Breast epithelium (tissue), 4 donors: ENCODE results near the gene VAPA. TPM values are rescaled to one million over a fixed set of nuclear protein-coding genes. Genes with fewer than 3 reads are reported as not detected.

Experiments
- DNase-seq, 2 donors: peaks; one replicate each; pipeline ENCODE4 v3.0.0-alpha.2; 2019; ENCODE audit warnings: low spot score in 2 of 2
- H3K27ac ChIP-seq, 2 donors: fragments of 200-600 bp; sonication (generic) in 1 of 2; one replicate each; pipeline ENCODE4 v1.5.1; 2016 to 2019; ENCODE audit warnings: mild to moderate bottlenecking in 1 of 2
- H3K27me3 ChIP-seq, 2 donors: fragments of 200-600 bp; sonication (generic) in 1 of 2; one replicate each; pipeline versions ENCODE4 v1.5.1 to v1.6.0; 2017 to 2019; ENCODE audit warnings: control low read depth in 1 of 2, mild to moderate bottlenecking in 1 of 2
- H3K36me3 ChIP-seq: fragments of 200-600 bp; one replicate; pipeline ENCODE4 v1.5.1; 2019
- H3K4me1 ChIP-seq, 2 donors: fragments of 200-600 bp; sonication (generic); one replicate each; pipeline ENCODE4 v1.5.1; 2016 to 2019; ENCODE audit warnings: control low read depth in 1 of 2
- H3K4me3 ChIP-seq, 3 donors: fragments of 200-600 bp; sonication (generic); 1 replicate in 2 of 3; 2 replicates in 1 of 3; pipeline ENCODE4 v1.5.1; 2016 to 2019; ENCODE audit warnings: mild to moderate bottlenecking in 3 of 3, moderate library complexity in 2 of 3
- H3K9me3 ChIP-seq, 2 donors: fragments of 200-600 bp; sonication (generic) in 1 of 2; one replicate each; pipeline ENCODE4 v1.5.1; 2016 to 2019; ENCODE audit warnings: control low read depth in 1 of 2
- CTCF ChIP-seq, 3 donors: fragments of 450-650 bp; IDR thresholded peaks; one replicate each; pipeline ENCODE4 v1.5.1; 2016 to 2017; ENCODE audit warnings: antibody characterized with exemption in 3 of 3, mild to moderate bottlenecking in 3 of 3, moderate library complexity in 3 of 3
- POLR2A ChIP-seq: fragments of 450-650 bp; IDR thresholded peaks from one replicate; pipeline ENCODE4 v1.6.1; 2016; ENCODE audit warnings: antibody characterized with exemption, mild to moderate bottlenecking, moderate library complexity
- POLR2AphosphoS5 ChIP-seq, 3 donors: sonication (generic); formaldehyde crosslinking; IDR thresholded peaks; one replicate each; pipeline ENCODE4 v1.6.1; 2017; ENCODE audit warnings: antibody characterized with exemption in 3 of 3
- intact Hi-C: fragments of 100-400 bp; cut with DNase I; formaldehyde crosslinking; loops from one replicate; pipeline ENCODE4 v1.15.1; 2023; ENCODE audit warnings: low total_unique reads
- total RNA-seq, 3 donors: library from RNA; depleted of rRNA; stranded (reverse); fragments of >200 nt; gene quantifications; one replicate each; pipeline ENCODE4 v1.1.0, GENCODE V29; 2016

Gene VAPA
- total RNA-seq, 3 donors from 2014 or later = 235 to 263 (median 260) TPM

- DNase-seq = no peak
- intact Hi-C loops = no loop called here
- no peak overlapping the region for H3K4me3 ChIP-seq
- H3K27ac ChIP-seq = peak overlapping the region; percentile 21 to 36
- H3K36me3 ChIP-seq = no peaks in the 10 kb centered on the region
- H3K9me3 ChIP-seq = no peaks in the 10 kb centered on the region
- H3K27me3 ChIP-seq = no peaks in the 10 kb centered on the region
- H3K4me1 ChIP-seq = peaks cover 0 to 7% of the 10 kb centered on the region in 2 donors
- TF ChIP-seq CTCF (IDR thresholded peaks at IDR 0.05) (no peak), POLR2AphosphoS5 (IDR thresholded peaks at IDR 0.05) (no peak), POLR2A (no peak)
These were observed 11.6 kb downstream of the VAPA start for GRCh38 chr18:9925369-9925768.

GRCh38 chr18:9925795-9926194, 12.0 kb downstream of the VAPA start:
- H3K9me3 ChIP-seq = no peaks in the 10 kb centered on the region
- intact Hi-C loops = no loop called here
- DNase-seq = no peak
- H3K36me3 ChIP-seq = no peaks in the 10 kb centered on the region
- H3K27me3 ChIP-seq = no peaks in the 10 kb centered on the region
- H3K4me1 ChIP-seq = peaks cover 0 to 9% of the 10 kb centered on the region in 2 donors
- peak overlapping the region in 1 of 2 donors; percentile 21 for H3K27ac ChIP-seq
- TF ChIP-seq CTCF (IDR thresholded peaks at IDR 0.05) = no peak
- TF ChIP-seq POLR2A = no peak
- TF ChIP-seq POLR2AphosphoS5 (IDR thresholded peaks at IDR 0.05) = no peak
- H3K4me3 ChIP-seq = no peak overlapping the region

DNA sequence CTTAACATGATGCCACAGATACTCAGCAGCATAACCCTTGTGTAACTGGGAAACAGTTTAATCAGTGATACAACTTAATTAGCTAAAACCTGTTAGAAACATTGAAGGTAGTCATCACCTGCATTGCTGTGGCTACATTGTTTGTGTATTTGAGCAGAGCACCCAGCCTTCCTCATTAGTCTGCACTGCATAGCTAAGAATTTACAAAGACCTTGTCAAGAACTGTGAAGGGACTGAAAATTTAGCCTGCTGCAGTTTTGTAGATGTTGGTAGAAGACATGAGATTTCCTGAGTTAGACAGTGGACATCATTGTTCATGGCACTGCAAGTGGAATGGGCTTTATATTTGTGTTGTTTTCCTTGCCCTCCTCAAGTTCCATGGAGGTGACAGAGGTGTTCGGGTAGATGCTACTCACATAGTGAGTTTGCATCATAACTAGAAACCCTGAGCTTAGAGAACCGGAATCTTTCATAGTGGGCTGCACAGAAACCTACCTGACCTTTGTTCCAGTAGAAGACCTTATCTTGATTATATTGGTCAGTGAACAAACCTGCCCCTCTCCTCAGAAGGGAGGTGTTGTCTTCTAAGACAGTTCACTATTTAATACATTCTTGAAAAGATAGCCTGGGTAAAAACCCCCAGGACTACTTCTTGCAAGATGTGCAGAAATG, 12.5 kb downstream of the VAPA start:
- Histone ChIP-seq H3K9me3 (no peaks in the 10 kb centered on the region), H3K4me1 (peaks cover 0 to 9% of the 10 kb centered on the region in 2 donors), H3K4me3 (no peak overlapping the region), H3K27ac (no peak overlapping the region), H3K27me3 (no peaks in the 10 kb centered on the region), H3K36me3 (no peaks in the 10 kb centered on the region)
- TF ChIP-seq POLR2A (no peak), CTCF (IDR thresholded peaks at IDR 0.05) (no peak), POLR2AphosphoS5 (IDR thresholded peaks at IDR 0.05) (no peak)
- intact Hi-C loops = no loop called here
- DNase-seq = no peak

DNA sequence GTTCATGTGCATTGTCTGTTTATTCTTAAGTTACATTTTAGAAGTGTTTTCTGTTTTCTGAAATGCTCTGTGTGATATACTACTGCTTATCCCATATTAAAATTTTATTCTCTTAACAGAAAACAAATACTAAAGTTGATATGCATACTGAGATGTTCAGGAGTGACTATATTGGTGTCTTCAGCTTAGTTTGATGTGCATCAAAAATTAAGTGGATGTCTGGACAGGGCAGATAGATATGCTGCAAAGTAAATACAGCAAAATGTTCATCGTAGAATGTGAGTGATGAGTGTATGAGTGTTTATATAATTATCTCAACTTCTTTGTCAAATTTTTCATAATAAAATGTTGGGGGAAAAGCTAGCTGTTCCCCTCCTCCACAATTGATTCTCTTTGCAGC, 13.2 kb downstream of the VAPA start:
- Histone ChIP-seq H3K4me1 (peaks cover 0 to 9% of the 10 kb centered on the region in 2 donors), H3K27me3 (no peaks in the 10 kb centered on the region), H3K4me3 (no peak overlapping the region), H3K27ac (no peak overlapping the region), H3K9me3 (no peaks in the 10 kb centered on the region), H3K36me3 (no peaks in the 10 kb centered on the region)
- no peak for DNase-seq
- TF ChIP-seq POLR2A (no peak), CTCF (IDR thresholded peaks at IDR 0.05) (no peak), POLR2AphosphoS5 (IDR thresholded peaks at IDR 0.05) (no peak)
- intact Hi-C loops = no loop called here

GRCh38 chr18:9927392-9928063, 13.7 kb downstream of the VAPA start:
- Histone ChIP-seq H3K36me3 (no peaks in the 10 kb centered on the region), H3K4me3 (no peak overlapping the region), H3K27ac (no peak overlapping the region), H3K27me3 (no peaks in the 10 kb centered on the region), H3K9me3 (no peaks in the 10 kb centered on the region), H3K4me1 (peaks cover 0 to 9% of the 10 kb centered on the region in 2 donors)
- intact Hi-C loops = no loop called here
- no peak for DNase-seq
- TF ChIP-seq POLR2AphosphoS5 (IDR thresholded peaks at IDR 0.05) (no peak), POLR2A (no peak), CTCF (IDR thresholded peaks at IDR 0.05) (no peak)
